OCI-LY7 (cell line): ENCODE measurements around the gene KRTAP27-1. TPM values are rescaled to one million over a fixed set of nuclear protein-coding genes. Genes with fewer than 3 reads are reported as not detected.

Source experiments
- BruUV-seq: library from RNA; stranded (reverse); fragments of 400-500 nt; replicated peaks from 2 replicates; lab custom pipeline; 2021; lab: Mats Ljungman, UMichigan
- CTCF ChIA-PET: fragments of 300-600 bp; sonication (Branson Sonifier 250); formaldehyde crosslinking; loops from one replicate; lab custom pipeline; 2022; ENCODE audit warnings: antibody characterized with exemption; ENCODE audit not compliant: unreplicated experiment; lab: Charles Lee
- POLR2A ChIA-PET: fragments of 300-600 bp; sonication (Branson Sonifier 250); formaldehyde crosslinking; loops from one replicate; lab custom pipeline; 2022; ENCODE audit warnings: antibody characterized with exemption; lab: Charles Lee
- DNase-seq: peaks from one replicate; pipeline ENCODE4 v3.0.0-alpha.2; 2015; ENCODE audit warnings: low spot score
- H2AFZ ChIP-seq: fragments of 200-600 bp; sonication (generic), shearing (Covaris generic); 2 replicates; pipeline ENCODE4 v1.6.1; 2014; ENCODE audit warnings: mild to moderate bottlenecking, antibody characterized with exemption, low read length, moderate library complexity
- H3K27ac ChIP-seq: fragments of 200-600 bp; sonication (generic); 2 replicates; pipeline ENCODE4 v1.5.1; 2014; ENCODE audit warnings: mixed run types, low read depth, mild to moderate bottlenecking, moderate library complexity, low read length, inconsistent platforms; ENCODE audit not compliant: poor library complexity, severe bottlenecking
- H3K36me3 ChIP-seq: fragments of 200-600 bp; sonication (generic); 2 replicates; pipeline ENCODE4 v1.6.1; 2014; ENCODE audit warnings: mild to moderate bottlenecking, antibody characterized with exemption, low read length, moderate library complexity, mixed read lengths; ENCODE audit not compliant: insufficient read depth
- H3K4me1 ChIP-seq: fragments of 200-600 bp; sonication (generic); 2 replicates; pipeline ENCODE4 v1.5.1; 2014; ENCODE audit warnings: mild to moderate bottlenecking, low read length; ENCODE audit not compliant: insufficient read depth, poor library complexity, severe bottlenecking
- H3K4me2 ChIP-seq: fragments of 200-600 bp; sonication (generic); 2 replicates; pipeline ENCODE4 v1.6.1; 2014; ENCODE audit warnings: mild to moderate bottlenecking, low read length
- H3K4me3 ChIP-seq: fragments of 200-600 bp; sonication (generic); 2 replicates; pipeline ENCODE4 v1.5.1; 2014; ENCODE audit warnings: mild to moderate bottlenecking, low read depth, low read length; ENCODE audit not compliant: poor library complexity, severe bottlenecking
- H3K79me2 ChIP-seq: fragments of 200-600 bp; sonication (generic); 2 replicates; pipeline ENCODE4 v1.6.1; 2016; ENCODE audit warnings: low read depth, mild to moderate bottlenecking, low read length, moderate library complexity, mixed read lengths; ENCODE audit not compliant: insufficient read depth
- H3K9me2 ChIP-seq: fragments of 200-600 bp; sonication (generic); 2 replicates; pipeline ENCODE4 v1.6.1; 2016; ENCODE audit warnings: mild to moderate bottlenecking, low read length, mixed read lengths; ENCODE audit not compliant: insufficient read depth
- H3K9me3 ChIP-seq: fragments of 200-600 bp; sonication (generic); 2 replicates; pipeline ENCODE4 v1.6.1; 2014; ENCODE audit warnings: mild to moderate bottlenecking, mixed run types, low read length, mixed read lengths
- H4K20me1 ChIP-seq: fragments of 200-600 bp; sonication (generic); 2 replicates; pipeline ENCODE4 v1.6.1; 2014; ENCODE audit warnings: mild to moderate bottlenecking, antibody characterized with exemption, low read length, moderate library complexity, mixed read lengths; ENCODE audit not compliant: insufficient read depth
- EZH2phosphoT487 ChIP-seq: fragments of 200-600 bp; sonication (generic); IDR thresholded peaks from 2 replicates; pipeline ENCODE4 v1.6.1; 2018; ENCODE audit warnings: low read depth, borderline replicate concordance, mild to moderate bottlenecking, mixed run types, antibody characterized with exemption, low read length, moderate library complexity, mixed read lengths
- intact Hi-C: fragments of 100-400 bp; cut with micrococcal nuclease; formaldehyde crosslinking; loops from one replicate; pipeline ENCODE4 v1.10.0; 2022; ENCODE audit not compliant: unreplicated experiment
- microRNA-seq: library from miRNA; unstranded; fragments of <30 nt; microRNA quantifications from one replicate; pipeline ENCODE4 v1.2.0, GENCODE V29; 2022; ENCODE audit warnings: borderline replicate concordance
- small RNA-seq: library from RNA; depleted of rRNA; stranded (forward); fragments of <200 nt; gene quantifications from one replicate; pipeline ENCODE3, GENCODE V24; 2014
- total RNA-seq, 2 experiments: library from RNA; depleted of rRNA in 1 of 2; stranded (reverse); fragments of >200 nt in 1 of 2; shearing (Covaris generic) in 1 of 2; gene quantifications; 2 replicates each; pipeline ENCODE4 v1.2.3, GENCODE V29; 2014 to 2022
- TF ChIP-seq, protein P1 (sequence below): fragments of 200-600 bp; sonication (generic); conservative IDR thresholded peaks from 2 replicates; pipeline ENCODE4 v1.5.1; 2014; ENCODE audit warnings: mild to moderate bottlenecking, antibody characterized with exemption, low read length, moderate library complexity, mixed read lengths

The KRTAP27-1 gene
- total RNA-seq, 2 experiments from 2014 or later: not detected

DNA sequence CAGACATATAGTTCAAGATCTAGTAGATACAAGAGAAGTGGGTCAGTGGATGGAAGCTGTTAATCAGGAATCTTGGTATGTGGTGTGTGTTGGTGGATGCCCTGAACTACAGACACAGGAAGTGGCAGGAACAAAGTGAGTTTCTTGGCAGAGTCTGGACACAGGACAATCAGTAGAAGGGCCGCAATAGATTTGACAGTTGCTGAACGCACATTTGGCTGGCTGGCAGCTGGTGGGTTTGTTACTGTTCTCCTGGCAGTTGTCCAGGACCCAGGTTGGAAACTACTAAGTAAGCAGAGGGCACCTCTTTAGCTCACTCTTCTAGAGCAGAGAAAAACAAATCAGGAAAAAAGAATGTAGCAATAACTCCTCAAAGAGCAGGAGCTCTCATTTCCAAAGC lies 30.6 kb downstream of the KRTAP27-1 start:
- H3K4me1 ChIP-seq: no peaks in the 10 kb centered on the region
- no peaks in the 10 kb centered on the region for H3K9me3 ChIP-seq
- no TSS peak for BruUV-seq
- H2AFZ ChIP-seq: no peak overlapping the region
- ChIA-PET CTCF (no interaction called here), POLR2A (interaction anchor here (1.0 to 1.1 kb wide), 2 partner anchors 10 to 20 kb away, joined by 3 to 4 read pairs; no protein-coding TSS in a partner anchor)
- DNase-seq: no peak
- no peaks in the 10 kb centered on the region for H3K36me3 ChIP-seq
- H4K20me1 ChIP-seq: no peaks in the 10 kb centered on the region
- H3K27ac ChIP-seq: no peak overlapping the region
- TF ChIP-seq, protein P1, sequence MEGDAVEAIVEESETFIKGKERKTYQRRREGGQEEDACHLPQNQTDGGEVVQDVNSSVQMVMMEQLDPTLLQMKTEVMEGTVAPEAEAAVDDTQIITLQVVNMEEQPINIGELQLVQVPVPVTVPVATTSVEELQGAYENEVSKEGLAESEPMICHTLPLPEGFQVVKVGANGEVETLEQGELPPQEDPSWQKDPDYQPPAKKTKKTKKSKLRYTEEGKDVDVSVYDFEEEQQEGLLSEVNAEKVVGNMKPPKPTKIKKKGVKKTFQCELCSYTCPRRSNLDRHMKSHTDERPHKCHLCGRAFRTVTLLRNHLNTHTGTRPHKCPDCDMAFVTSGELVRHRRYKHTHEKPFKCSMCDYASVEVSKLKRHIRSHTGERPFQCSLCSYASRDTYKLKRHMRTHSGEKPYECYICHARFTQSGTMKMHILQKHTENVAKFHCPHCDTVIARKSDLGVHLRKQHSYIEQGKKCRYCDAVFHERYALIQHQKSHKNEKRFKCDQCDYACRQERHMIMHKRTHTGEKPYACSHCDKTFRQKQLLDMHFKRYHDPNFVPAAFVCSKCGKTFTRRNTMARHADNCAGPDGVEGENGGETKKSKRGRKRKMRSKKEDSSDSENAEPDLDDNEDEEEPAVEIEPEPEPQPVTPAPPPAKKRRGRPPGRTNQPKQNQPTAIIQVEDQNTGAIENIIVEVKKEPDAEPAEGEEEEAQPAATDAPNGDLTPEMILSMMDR: no peak
- TF ChIP-seq EZH2phosphoT487: no peak
- intact Hi-C loops: no loop called here
- H3K9me2 ChIP-seq: no peaks in the 10 kb centered on the region
- H3K4me3 ChIP-seq: no peak overlapping the region
- no peaks in the 10 kb centered on the region for H3K79me2 ChIP-seq
- H3K4me2 ChIP-seq: no peak overlapping the region

GRCh38 chr21:30305136-30305535 lies 32.4 kb downstream of the KRTAP27-1 start:
- Histone ChIP-seq H4K20me1 (no peaks in the 10 kb centered on the region), H3K36me3 (no peaks in the 10 kb centered on the region), H3K4me1 (no peaks in the 10 kb centered on the region), H2AFZ (no peak overlapping the region), H3K4me2 (no peak overlapping the region), H3K9me3 (no peaks in the 10 kb centered on the region), H3K9me2 (no peaks in the 10 kb centered on the region), H3K4me3 (no peak overlapping the region), H3K79me2 (no peaks in the 10 kb centered on the region), H3K27ac (no peak overlapping the region)
- BruUV-seq: no TSS peak
- ChIA-PET POLR2A (no interaction called here), CTCF (no interaction called here)
- no peak for TF ChIP-seq EZH2phosphoT487
- TF ChIP-seq, protein P1: no peak
- intact Hi-C loops: no loop called here
- no peak for DNase-seq

GRCh38 chr21:30289215-30289614 lies 48.3 kb downstream of the KRTAP27-1 start, which contains the start of gene KRTAP25-1:
TSS of gene KRTAP25-1 (minus strand) at chr21:30289514. CDS start at chr21:30289490, 24 bp downstream.
- Histone ChIP-seq H2AFZ (no peak within 1 kb of the TSS), H3K4me3 (no peak within 1 kb of the TSS), H3K9me3 (no peaks in the 10 kb centered on the region), H3K4me1 (no peaks in the 10 kb centered on the region), H3K79me2 (no peaks in the 10 kb centered on the region), H3K4me2 (no peak within 1 kb of the TSS), H3K27ac (no peak within 1 kb of the TSS), H4K20me1 (no peaks in the 10 kb centered on the region), H3K36me3 (no peaks in the 10 kb centered on the region), H3K9me2 (no peaks in the 10 kb centered on the region)
- intact Hi-C loops: no loop called here
- POLR2A ChIA-PET: interaction anchor here (0.7 kb wide), 1 partner anchor 122 kb away, joined by 3 read pairs; no protein-coding TSS in a partner anchor
- no peak for TF ChIP-seq EZH2phosphoT487
- TF ChIP-seq, protein P1: no peak
- DNase-seq: no peak
- CTCF ChIA-PET: no interaction called here
- BruUV-seq: no TSS peak

Small RNA genes lying within 50 kb of the gene (microRNA-seq; reads per million reads assigned to microRNA genes)
- not detected for gene MIR4327

Small RNA genes lying within 50 kb of the gene (small RNA-seq; reads per million reads assigned to genes)
- gene KRTAP23-1: not detected
- not detected for gene MIR4327

Other genes with a start within 250 kb of the KRTAP27-1 start
- gene CLDN17, start 170.9 kb downstream of the KRTAP27-1 start, total RNA-seq (2014; rRNA removed; shearing (Covaris generic)): not detected in 2 replicates
- gene CLDN17, start 170.9 kb downstream of the KRTAP27-1 start, total RNA-seq (2022): not detected in 2 replicates
- not detected in 2 replicates for gene CLDN8, start 121.6 kb downstream of the KRTAP27-1 start, total RNA-seq (2014; rRNA removed; shearing (Covaris generic))
- not detected in 2 replicates for gene CLDN8, start 121.6 kb downstream of the KRTAP27-1 start, total RNA-seq (2022)
- not detected in 2 replicates for gene KRTAP24-1, start 54.7 kb downstream of the KRTAP27-1 start, total RNA-seq (2014; rRNA removed; shearing (Covaris generic))
- gene KRTAP24-1, start 54.7 kb downstream of the KRTAP27-1 start, total RNA-seq (2022): not detected in 2 replicates
- gene KRTAP25-1, start 48.2 kb downstream of the KRTAP27-1 start, total RNA-seq (2014; rRNA removed; shearing (Covaris generic)): not detected in 2 replicates
- not detected in 2 replicates for gene KRTAP25-1, start 48.2 kb downstream of the KRTAP27-1 start, total RNA-seq (2022)
- not detected in 2 replicates for gene KRTAP26-1, start 17.4 kb downstream of the KRTAP27-1 start, total RNA-seq (2014; rRNA removed; shearing (Covaris generic))
- not detected in 2 replicates for gene KRTAP26-1, start 17.4 kb downstream of the KRTAP27-1 start, total RNA-seq (2022)
- not detected in 2 replicates for gene KRTAP23-1, start 10.9 kb upstream of the KRTAP27-1 start, total RNA-seq (2014; rRNA removed; shearing (Covaris generic))
- gene KRTAP23-1, start 10.9 kb upstream of the KRTAP27-1 start, total RNA-seq (2022): not detected in 2 replicates
- gene KRTAP13-2, start 34.6 kb upstream of the KRTAP27-1 start, total RNA-seq (2014; rRNA removed; shearing (Covaris generic)): not detected in 2 replicates
- gene KRTAP13-2, start 34.6 kb upstream of the KRTAP27-1 start, total RNA-seq (2022): not detected in 2 replicates
- gene KRTAP13-1, start 58.3 kb upstream of the KRTAP27-1 start, total RNA-seq (2014; rRNA removed; shearing (Covaris generic)): not detected in 2 replicates
- gene KRTAP13-1, start 58.3 kb upstream of the KRTAP27-1 start, total RNA-seq (2022): not detected in 2 replicates
- gene KRTAP13-3, start 88.2 kb upstream of the KRTAP27-1 start, total RNA-seq (2014; rRNA removed; shearing (Covaris generic)): not detected in 2 replicates
- not detected in 2 replicates for gene KRTAP13-3, start 88.2 kb upstream of the KRTAP27-1 start, total RNA-seq (2022)
- gene KRTAP13-4, start 92.5 kb upstream of the KRTAP27-1 start, total RNA-seq (2014; rRNA removed; shearing (Covaris generic)): not detected in 2 replicates
- not detected in 2 replicates for gene KRTAP13-4, start 92.5 kb upstream of the KRTAP27-1 start, total RNA-seq (2022)
- not detected in 2 replicates for gene KRTAP15-1, start 102.6 kb upstream of the KRTAP27-1 start, total RNA-seq (2014; rRNA removed; shearing (Covaris generic))
- gene KRTAP15-1, start 102.6 kb upstream of the KRTAP27-1 start, total RNA-seq (2022): not detected in 2 replicates
- not detected in 2 replicates for gene KRTAP19-1, start 142.7 kb upstream of the KRTAP27-1 start, total RNA-seq (2014; rRNA removed; shearing (Covaris generic))
- not detected in 2 replicates for gene KRTAP19-1, start 142.7 kb upstream of the KRTAP27-1 start, total RNA-seq (2022)
- gene KRTAP19-2, start 149.7 kb upstream of the KRTAP27-1 start, total RNA-seq (2014; rRNA removed; shearing (Covaris generic)): not detected in 2 replicates
- gene KRTAP19-2, start 149.7 kb upstream of the KRTAP27-1 start, total RNA-seq (2022): not detected in 2 replicates
- gene KRTAP19-3, start 154.3 kb upstream of the KRTAP27-1 start, total RNA-seq (2014; rRNA removed; shearing (Covaris generic)): not detected in 2 replicates
- gene KRTAP19-3, start 154.3 kb upstream of the KRTAP27-1 start, total RNA-seq (2022): not detected in 2 replicates
- gene KRTAP19-4, start 159.5 kb upstream of the KRTAP27-1 start, total RNA-seq (2014; rRNA removed; shearing (Covaris generic)): not detected in 2 replicates
- gene KRTAP19-4, start 159.5 kb upstream of the KRTAP27-1 start, total RNA-seq (2022): not detected in 2 replicates
- not detected in 2 replicates for gene KRTAP19-5, start 164.4 kb upstream of the KRTAP27-1 start, total RNA-seq (2014; rRNA removed; shearing (Covaris generic))
- not detected in 2 replicates for gene KRTAP19-5, start 164.4 kb upstream of the KRTAP27-1 start, total RNA-seq (2022)
- not detected in 2 replicates for gene KRTAP19-6, start 204.2 kb upstream of the KRTAP27-1 start, total RNA-seq (2014; rRNA removed; shearing (Covaris generic))
- gene KRTAP19-6, start 204.2 kb upstream of the KRTAP27-1 start, total RNA-seq (2022): not detected in 2 replicates
- not detected in 2 replicates for gene KRTAP19-7, start 223.6 kb upstream of the KRTAP27-1 start, total RNA-seq (2014; rRNA removed; shearing (Covaris generic))
- not detected in 2 replicates for gene KRTAP19-7, start 223.6 kb upstream of the KRTAP27-1 start, total RNA-seq (2022)